ACC112 (cell line): ENCODE results near the gene GPC4.

ENCODE experiments used
- H2AFZ ChIP-seq: fragments of 200-600 bp; sonication (generic); one replicate; pipeline ENCODE4 v1.6.0; 2017; ENCODE audit warnings: antibody characterized with exemption, low read length; ENCODE audit not compliant: unreplicated experiment
- H3K27ac ChIP-seq: fragments of 200-600 bp; sonication (generic); 2 replicates; pipeline ENCODE4 v1.5.1; 2014; ENCODE audit warnings: low read depth, mild to moderate bottlenecking, antibody characterized with exemption, low read length, moderate library complexity
- H3K27me3 ChIP-seq: fragments of 200-600 bp; sonication (generic); 2 replicates; pipeline ENCODE4 v1.6.1; 2014; ENCODE audit warnings: mild to moderate bottlenecking, antibody characterized with exemption, low read length, moderate library complexity, mixed read lengths; ENCODE audit not compliant: insufficient read depth
- H3K36me3 ChIP-seq: fragments of 200-600 bp; sonication (generic); 2 replicates; pipeline ENCODE4 v1.6.1; 2016; ENCODE audit warnings: mild to moderate bottlenecking, antibody characterized with exemption, low read length, moderate library complexity, mixed read lengths; ENCODE audit not compliant: insufficient read depth
- H3K4me1 ChIP-seq: fragments of 200-600 bp; sonication (generic); one replicate; pipeline ENCODE4 v1.6.1; 2016; ENCODE audit warnings: low read length, mixed read lengths; ENCODE audit not compliant: insufficient read depth, unreplicated experiment, control insufficient read depth
- H3K4me3 ChIP-seq: fragments of 200-600 bp; sonication (generic); 2 replicates; pipeline ENCODE4 v1.5.1; 2014; ENCODE audit warnings: mild to moderate bottlenecking, low read depth, low read length
- H3K79me2 ChIP-seq: fragments of 200-600 bp; sonication (generic); one replicate; pipeline ENCODE4 v1.6.0; 2016; ENCODE audit warnings: low read length; ENCODE audit not compliant: control insufficient read depth, unreplicated experiment, insufficient read depth

GPC4 gene

GRCh38 chrX:133269168-133269567, 146.1 kb downstream of the GPC4 start:
- Histone ChIP-seq H3K27me3 (no peaks in the 10 kb centered on the region), H2AFZ (no peak overlapping the region), H3K79me2 (no peaks in the 10 kb centered on the region), H3K4me1 (no peaks in the 10 kb centered on the region), H3K4me3 (no peak overlapping the region), H3K36me3 (no peaks in the 10 kb centered on the region), H3K27ac (no peak overlapping the region)

- no peaks in the 10 kb centered on the region for H3K36me3 ChIP-seq
- H3K4me1 ChIP-seq = no peaks in the 10 kb centered on the region
- no peak overlapping the region for H2AFZ ChIP-seq
- H3K27me3 ChIP-seq = no peaks in the 10 kb centered on the region
- H3K27ac ChIP-seq = no peak overlapping the region
- H3K79me2 ChIP-seq = no peaks in the 10 kb centered on the region
- no peak overlapping the region for H3K4me3 ChIP-seq
Observed at GRCh38 chrX:133267621-133268020, 147.7 kb downstream of the GPC4 start.

GRCh38 chrX:133265331-133265730, 150.0 kb downstream of the GPC4 start:
- no peaks in the 10 kb centered on the region for H3K36me3 ChIP-seq
- H3K4me3 ChIP-seq = no peak overlapping the region
- no peaks in the 10 kb centered on the region for H3K27me3 ChIP-seq
- no peaks in the 10 kb centered on the region for H3K79me2 ChIP-seq
- H3K4me1 ChIP-seq = no peaks in the 10 kb centered on the region
- H2AFZ ChIP-seq = no peak overlapping the region
- no peak overlapping the region for H3K27ac ChIP-seq

- Histone ChIP-seq H3K79me2 (no peaks in the 10 kb centered on the region), H2AFZ (no peak overlapping the region), H3K4me3 (no peak overlapping the region), H3K36me3 (no peaks in the 10 kb centered on the region), H3K27ac (no peak overlapping the region), H3K4me1 (no peaks in the 10 kb centered on the region), H3K27me3 (no peaks in the 10 kb centered on the region)
Observed at GRCh38 chrX:133258481-133258880, 156.8 kb downstream of the GPC4 start.

- Histone ChIP-seq H3K79me2 (no peaks in the 10 kb centered on the region), H3K4me3 (no peak overlapping the region), H3K36me3 (no peaks in the 10 kb centered on the region), H3K27ac (no peak overlapping the region), H2AFZ (no peak overlapping the region), H3K27me3 (no peaks in the 10 kb centered on the region), H3K4me1 (no peaks in the 10 kb centered on the region)
Observed at GRCh38 chrX:133254666-133255065, 160.6 kb downstream of the GPC4 start.

GRCh38 chrX:133251204-133251603, 164.1 kb downstream of the GPC4 start:
- Histone ChIP-seq H3K36me3 (no peaks in the 10 kb centered on the region), H3K79me2 (no peaks in the 10 kb centered on the region), H2AFZ (no peak overlapping the region), H3K27ac (no peak overlapping the region), H3K4me1 (no peaks in the 10 kb centered on the region), H3K4me3 (no peak overlapping the region), H3K27me3 (no peaks in the 10 kb centered on the region)

GRCh38 chrX:133250184-133251100, 164.8 kb downstream of the GPC4 start:
- no peak overlapping the region for H3K4me3 ChIP-seq
- no peaks in the 10 kb centered on the region for H3K4me1 ChIP-seq
- no peak overlapping the region for H3K27ac ChIP-seq
- H2AFZ ChIP-seq = no peak overlapping the region
- no peaks in the 10 kb centered on the region for H3K27me3 ChIP-seq
- no peaks in the 10 kb centered on the region for H3K36me3 ChIP-seq
- no peaks in the 10 kb centered on the region for H3K79me2 ChIP-seq
